GM12878 (cell line): Measurements from ENCODE around the gene PCYOX1L. TPM values are rescaled to one million over a fixed set of nuclear protein-coding genes. Genes with fewer than 3 reads are reported as not detected.

ENCODE experiments used
- ATAC-seq: fragments of 200-7000 bp; cut with Tn5 transposase; 3 replicates; pipeline ENCODE4 v1.9.1; 2020; ENCODE audit warnings: mild to moderate bottlenecking, moderate library complexity
- BruUV-seq: library from RNA; stranded (reverse); fragments of 400-500 nt; replicated peaks from 2 replicates; lab custom pipeline; 2021; lab: Mats Ljungman, UMichigan
- CTCF ChIA-PET: fragments of 300-600 bp; sonication (Branson Sonifier 250); formaldehyde crosslinking; extraction: SDS; loops from one replicate; lab custom pipeline; 2021; ENCODE audit warnings: inconsistent platforms; lab: Yijun Ruan, JAX
- POLR2A ChIA-PET: fragments of 350-600 bp; formaldehyde crosslinking; extraction: SDS; loops from one replicate; lab custom pipeline; 2021; ENCODE audit warnings: inconsistent platforms; lab: Charles Lee
- RAD21 ChIA-PET: fragments of 300-600 bp; sonication (Branson Sonifier 250); formaldehyde crosslinking; loops from one replicate; lab custom pipeline; 2023; ENCODE audit warnings: antibody characterized with exemption; ENCODE audit not compliant: unreplicated experiment; lab: Charles Lee
- SMC1A ChIA-PET: fragments of 300-600 bp; sonication (Branson Sonifier 250); formaldehyde crosslinking; loops from one replicate; lab custom pipeline; 2023; ENCODE audit not compliant: unreplicated experiment, uncharacterized antibody; lab: Charles Lee
- DNase-seq: peaks from one replicate; pipeline ENCODE4 v3.0.0-alpha.2; 2011; ENCODE audit warnings: low read depth, low spot score
- FAIRE-seq: peaks from 3 replicates; lab custom pipeline; 2011; peaks lifted over from hg19 to GRCh38; lab: Jason Lieb, UNC
- H2AFZ ChIP-seq: 2 replicates; pipeline ENCODE4 v1.6.0; 2011; ENCODE audit warnings: low read depth, low read length, control low read depth; ENCODE audit not compliant: control insufficient read depth
- H3K27ac ChIP-seq: 2 replicates; pipeline ENCODE4 v1.5.1; 2011; ENCODE audit warnings: control low read depth; ENCODE audit not compliant: control insufficient read depth, insufficient read depth
- H3K27me3 ChIP-seq, 2 experiments: replicated peaks in 1 of 2; 2 replicates each; pipeline versions ENCODE4 v1.6.0 to v1.6.1; 2011; ENCODE audit warnings: low read length in 1 of 2; ENCODE audit not compliant: control insufficient read depth in 2 of 2, insufficient read depth in 2 of 2
- H3K36me3 ChIP-seq, 2 experiments: 2 replicates each; pipeline ENCODE4 v1.5.1; 2011; ENCODE audit warnings: low read length in 1 of 2; ENCODE audit not compliant: control insufficient read depth in 2 of 2, insufficient read depth in 2 of 2
- H3K4me1 ChIP-seq: 2 replicates; pipeline ENCODE4 v1.6.1; 2011; ENCODE audit warnings: mild to moderate bottlenecking, low read length, moderate library complexity, mixed read lengths; ENCODE audit not compliant: control insufficient read depth, insufficient read depth
- H3K4me2 ChIP-seq: 2 replicates; pipeline ENCODE4 v1.6.0; 2011; ENCODE audit warnings: control low read depth; ENCODE audit not compliant: control insufficient read depth, insufficient read depth
- H3K4me3 ChIP-seq: fragments of 200-600 bp; sonication (generic); 2 replicates; pipeline ENCODE4 v1.5.1; 2016
- H3K79me2 ChIP-seq: 2 replicates; pipeline ENCODE4 v1.6.0; 2011; ENCODE audit warnings: low read length; ENCODE audit not compliant: control insufficient read depth, insufficient read depth
- H3K9ac ChIP-seq: 2 replicates; pipeline ENCODE4 v1.8.0; 2011; ENCODE audit warnings: low read length, control low read depth, mixed read lengths; ENCODE audit not compliant: control insufficient read depth, insufficient read depth
- H3K9me3 ChIP-seq: replicated peaks from 3 replicates; pipeline ENCODE4 v1.5.1; 2011; ENCODE audit warnings: mild to moderate bottlenecking, low read length; ENCODE audit not compliant: control insufficient read depth, insufficient read depth
- H4K20me1 ChIP-seq: 2 replicates; pipeline ENCODE4 v1.6.0; 2011; ENCODE audit not compliant: control insufficient read depth, insufficient read depth
- HDAC2 ChIP-seq: fragments of 200-600 bp; sonication (generic); IDR thresholded peaks from 2 replicates; pipeline ENCODE4 v1.6.1; 2017
- SPI1 ChIP-seq: IDR thresholded peaks from 2 replicates; pipeline ENCODE4 v1.6.1; 2011; ENCODE audit warnings: low read depth, mild to moderate bottlenecking, low read length, moderate library complexity, borderline replicate concordance; ENCODE audit not compliant: insufficient read depth
- SUPT20H ChIP-seq: IDR thresholded peaks from 2 replicates; pipeline ENCODE4 v1.6.1; 2011; ENCODE audit warnings: low read depth, mild to moderate bottlenecking, low read length, moderate library complexity, borderline replicate concordance; ENCODE audit not compliant: control insufficient read depth
- WGBS: methylation state at CpG from one replicate; pipeline ENCODE4 v1.1.6; 2016; ENCODE audit warnings: low lambda C conversion rate; ENCODE audit not compliant: insufficient replicate concordance, insufficient coverage; ENCODE audit errors: missing lambda C conversion rate; 5-methylcytosine and 5-hydroxymethylcytosine counted together
- in situ Hi-C: fragments of 300-500 bp; cut with MboI; formaldehyde crosslinking; loops from 9 replicates; pipeline ENCODE4 v1.14.3; 2018; ENCODE audit warnings: mixed read lengths
- intact Hi-C: fragments of 100-400 bp; cut with micrococcal nuclease; formaldehyde crosslinking; loops from one replicate; pipeline ENCODE4 v1.14.2; 2022; ENCODE audit not compliant: unreplicated experiment
- polyA plus RNA-seq, 11 experiments: library from polyadenylated mRNA; depleted of rRNA in 4 of 11; unstranded in 6 of 11; stranded (reverse) in 5 of 11; fragments of >200 nt; fragmentation: Nextera tagmentation in 4 of 11; fragmentation: Illumina TruSeq in 1 of 11; extraction: Ambion mirVana in 4 of 11; extraction: Trizol in 1 of 11; gene quantifications; 1 replicate in 1 of 11; 2 replicates in 10 of 11; pipeline versions ENCODE4 v1.2.1 to v1.2.3, GENCODE V29; 2011 to 2016; ENCODE audit warnings: inconsistent platforms in 2 of 11, missing spikeins in 2 of 11, low read depth in 1 of 11
- total RNA-seq, 4 experiments: library from RNA; depleted of rRNA in 3 of 4; stranded (reverse); fragments of >200 nt in 3 of 4; fragmentation: Illumina TruSeq in 1 of 4; extraction: Trizol in 1 of 4; gene quantifications; 2 replicates each; pipeline versions ENCODE4 v1.2.1 to v1.2.3, GENCODE V29; 2013 to 2021
- TF ChIP-seq, protein P1 (sequence below): fragments of 450-650 bp; IDR thresholded peaks from 2 replicates; pipeline ENCODE4 v1.6.1; 2018; ENCODE audit warnings: mild to moderate bottlenecking, low read depth, moderate library complexity; ENCODE audit not compliant: partially characterized antibody
- TF ChIP-seq, protein P2 (sequence below): IDR thresholded peaks from 2 replicates; pipeline ENCODE4 v1.6.1; 2012; ENCODE audit warnings: low read length, inconsistent platforms

Gene PCYOX1L
- total and polyA plus RNA-seq, 10 of the 15 experiments (the other 5 are each of a cell fraction or from before 2014, with no cell fraction given) = 2.9 to 17.0 (median 12.9) TPM

DNA sequence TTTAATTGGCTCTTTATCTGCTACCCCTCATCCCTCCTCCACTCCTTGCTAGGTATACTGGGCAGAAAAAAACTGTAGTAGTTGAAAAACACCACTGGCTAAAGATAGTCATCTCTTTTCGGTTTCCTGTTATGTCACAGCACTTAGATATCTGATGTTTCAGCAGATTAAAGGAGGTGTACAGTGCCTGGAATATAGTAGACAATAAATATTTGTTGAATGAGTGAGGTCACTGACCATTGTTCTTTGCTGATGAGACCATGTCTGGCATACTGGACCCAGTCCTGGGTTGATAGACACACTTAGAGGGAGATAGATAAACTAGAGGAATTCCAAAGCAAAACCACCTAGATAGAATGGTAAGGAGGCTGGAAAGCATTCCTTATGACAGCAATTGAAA is 9.3 kb upstream of the PCYOX1L start (continued):
- TF ChIP-seq, protein P1, sequence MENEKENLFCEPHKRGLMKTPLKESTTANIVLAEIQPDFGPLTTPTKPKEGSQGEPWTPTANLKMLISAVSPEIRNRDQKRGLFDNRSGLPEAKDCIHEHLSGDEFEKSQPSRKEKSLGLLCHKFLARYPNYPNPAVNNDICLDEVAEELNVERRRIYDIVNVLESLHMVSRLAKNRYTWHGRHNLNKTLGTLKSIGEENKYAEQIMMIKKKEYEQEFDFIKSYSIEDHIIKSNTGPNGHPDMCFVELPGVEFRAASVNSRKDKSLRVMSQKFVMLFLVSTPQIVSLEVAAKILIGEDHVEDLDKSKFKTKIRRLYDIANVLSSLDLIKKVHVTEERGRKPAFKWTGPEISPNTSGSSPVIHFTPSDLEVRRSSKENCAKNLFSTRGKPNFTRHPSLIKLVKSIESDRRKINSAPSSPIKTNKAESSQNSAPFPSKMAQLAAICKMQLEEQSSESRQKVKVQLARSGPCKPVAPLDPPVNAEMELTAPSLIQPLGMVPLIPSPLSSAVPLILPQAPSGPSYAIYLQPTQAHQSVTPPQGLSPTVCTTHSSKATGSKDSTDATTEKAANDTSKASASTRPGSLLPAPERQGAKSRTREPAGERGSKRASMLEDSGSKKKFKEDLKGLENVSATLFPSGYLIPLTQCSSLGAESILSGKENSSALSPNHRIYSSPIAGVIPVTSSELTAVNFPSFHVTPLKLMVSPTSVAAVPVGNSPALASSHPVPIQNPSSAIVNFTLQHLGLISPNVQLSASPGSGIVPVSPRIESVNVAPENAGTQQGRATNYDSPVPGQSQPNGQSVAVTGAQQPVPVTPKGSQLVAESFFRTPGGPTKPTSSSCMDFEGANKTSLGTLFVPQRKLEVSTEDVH = no peak
- TF ChIP-seq, protein P2, sequence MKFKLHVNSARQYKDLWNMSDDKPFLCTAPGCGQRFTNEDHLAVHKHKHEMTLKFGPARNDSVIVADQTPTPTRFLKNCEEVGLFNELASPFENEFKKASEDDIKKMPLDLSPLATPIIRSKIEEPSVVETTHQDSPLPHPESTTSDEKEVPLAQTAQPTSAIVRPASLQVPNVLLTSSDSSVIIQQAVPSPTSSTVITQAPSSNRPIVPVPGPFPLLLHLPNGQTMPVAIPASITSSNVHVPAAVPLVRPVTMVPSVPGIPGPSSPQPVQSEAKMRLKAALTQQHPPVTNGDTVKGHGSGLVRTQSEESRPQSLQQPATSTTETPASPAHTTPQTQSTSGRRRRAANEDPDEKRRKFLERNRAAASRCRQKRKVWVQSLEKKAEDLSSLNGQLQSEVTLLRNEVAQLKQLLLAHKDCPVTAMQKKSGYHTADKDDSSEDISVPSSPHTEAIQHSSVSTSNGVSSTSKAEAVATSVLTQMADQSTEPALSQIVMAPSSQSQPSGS = no peak

- Histone ChIP-seq H3K9me3 (no peaks in the 10 kb centered on the region), H3K4me2 (no peak overlapping the region), H3K9ac (no peak overlapping the region), H3K36me3 (peaks cover 2 to 33% of the 10 kb centered on the region in 2 experiments), H4K20me1 (no peaks in the 10 kb centered on the region), H3K27ac (no peak overlapping the region), H3K79me2 (peaks cover 23% of the 10 kb centered on the region), H3K4me1 (no peaks in the 10 kb centered on the region), H3K4me3 (no peak overlapping the region), H3K27me3 (no peaks in the 10 kb centered on the region), H2AFZ (no peak overlapping the region)
- in situ Hi-C loops = no loop called here
- ChIA-PET SMC1A (interaction anchor here (1.3 kb wide), 1 partner anchor 32 kb away, joined by 3 read pairs; no protein-coding TSS in a partner anchor), POLR2A (interaction anchor here (0.9 kb wide), 1 partner anchor 8 kb away, joined by 5 read pairs; the partner anchor contains the start of gene PCYOX1L), CTCF (interaction anchor here (1.3 kb wide), 2 partner anchors 8 to 19 kb away, joined by 4 read pairs; partner anchors contain the start of gene PCYOX1L), RAD21 (no interaction called here)
- intact Hi-C loops = loop anchor here (10.0 kb wide), 1 partner anchor 545 kb away; no protein-coding TSS in a partner anchor
- no peak for DNase-seq
- TF ChIP-seq SUPT20H (no peak), HDAC2 (no peak), SPI1 (no peak)
- no peak for ATAC-seq
- no TSS peak for BruUV-seq
- 95% methylated on average over 4 of the region's 4 CpGs for whole genome bisulfite sequencing
- FAIRE-seq = no peak
These were observed 8.5 kb upstream of the PCYOX1L start for GRCh38 chr5:149349382-149349781.
